Mesothelial cell of epicardium (in vitro differentiated cells): Measurements from ENCODE around the gene GAK. TPM values are rescaled to one million over a fixed set of nuclear protein-coding genes. Genes with fewer than 3 reads are reported as not detected.

Experiments
- DNase-seq, 2 experiments: peaks; one replicate each; pipeline ENCODE4 v3.0.0; 2021; ENCODE audit warnings: low spot score in 2 of 2; ENCODE audit not compliant: unreplicated experiment in 2 of 2
- H3K27ac Mint-ChIP-seq: 2 replicates; pipeline ENCODE4 v1.8.0; 2021; ENCODE audit warnings: mixed read lengths
- H3K27me3 Mint-ChIP-seq: 2 replicates; pipeline ENCODE4 v1.8.0; 2021; ENCODE audit warnings: low read depth, mixed read lengths
- H3K36me3 Mint-ChIP-seq: 2 replicates; pipeline ENCODE4 v1.8.0; 2021; ENCODE audit warnings: mixed read lengths
- H3K4me1 Mint-ChIP-seq: 2 replicates; pipeline ENCODE4 v1.8.0; 2021; ENCODE audit warnings: mixed read lengths
- H3K4me3 Mint-ChIP-seq: 2 replicates; pipeline ENCODE4 v1.8.0; 2021; ENCODE audit warnings: mild to moderate bottlenecking, moderate library complexity, mixed read lengths
- H3K9me3 Mint-ChIP-seq: 2 replicates; pipeline ENCODE4 v1.8.0; 2021; ENCODE audit warnings: mixed read lengths
- CTCF ChIP-seq: fragments of 200-600 bp; sonication (generic); IDR thresholded peaks from one replicate; pipeline ENCODE4 v1.5.0; 2021; ENCODE audit warnings: antibody characterized with exemption; ENCODE audit not compliant: unreplicated experiment
- total RNA-seq: library from RNA; stranded (reverse); gene quantifications from 3 replicates; pipeline ENCODE4 v1.2.1, GENCODE V29; 2021

GAK gene
- total RNA-seq, 1 donor from 2014 or later = 114 TPM

GRCh38 chr4:893995-894705, 38.0 kb downstream of the GAK start:
- no peak for DNase-seq
- Mint-ChIP-seq H3K4me3 (no peak overlapping the region), H3K27me3 (no peaks in the 10 kb centered on the region), H3K27ac (no peak overlapping the region), H3K36me3 (peaks cover 9% of the 10 kb centered on the region), H3K9me3 (no peaks in the 10 kb centered on the region), H3K4me1 (no peaks in the 10 kb centered on the region)
- TF ChIP-seq CTCF = no peak

GRCh38 chr4:893276-893994, 38.7 kb downstream of the GAK start:
- no peak for TF ChIP-seq CTCF
- H3K9me3 Mint-ChIP-seq = no peaks in the 10 kb centered on the region
- H3K27ac Mint-ChIP-seq = no peak overlapping the region
- H3K27me3 Mint-ChIP-seq = no peaks in the 10 kb centered on the region
- no peak overlapping the region for H3K4me3 Mint-ChIP-seq
- peaks cover 9% of the 10 kb centered on the region for H3K36me3 Mint-ChIP-seq
- H3K4me1 Mint-ChIP-seq = no peaks in the 10 kb centered on the region
- DNase-seq = no peak

GRCh38 chr4:892780-893179, 39.3 kb downstream of the GAK start:
- peaks cover 12% of the 10 kb centered on the region for H3K36me3 Mint-ChIP-seq
- no peak overlapping the region for H3K27ac Mint-ChIP-seq
- no peak for DNase-seq
- no peaks in the 10 kb centered on the region for H3K27me3 Mint-ChIP-seq
- H3K9me3 Mint-ChIP-seq = no peaks in the 10 kb centered on the region
- H3K4me1 Mint-ChIP-seq = no peaks in the 10 kb centered on the region
- no peak overlapping the region for H3K4me3 Mint-ChIP-seq
- TF ChIP-seq CTCF = no peak

GRCh38 chr4:891747-892146, 40.4 kb downstream of the GAK start:
- no peak for DNase-seq
- H3K4me1 Mint-ChIP-seq = no peaks in the 10 kb centered on the region
- no peaks in the 10 kb centered on the region for H3K9me3 Mint-ChIP-seq
- TF ChIP-seq CTCF = no peak
- H3K27ac Mint-ChIP-seq = no peak overlapping the region
- H3K36me3 Mint-ChIP-seq = peaks cover 17% of the 10 kb centered on the region
- H3K4me3 Mint-ChIP-seq = no peak overlapping the region
- no peaks in the 10 kb centered on the region for H3K27me3 Mint-ChIP-seq

- Mint-ChIP-seq H3K36me3 (peaks cover 18% of the 10 kb centered on the region), H3K9me3 (no peaks in the 10 kb centered on the region), H3K27me3 (no peaks in the 10 kb centered on the region), H3K27ac (no peak overlapping the region), H3K4me3 (no peak overlapping the region), H3K4me1 (no peaks in the 10 kb centered on the region)
- no peak for TF ChIP-seq CTCF
- DNase-seq = no peak
Measured at GRCh38 chr4:890036-890695, 42.0 kb downstream of the GAK start.
